ENCODE measurements around the gene TSPEAR.
"Not testable (repeated sequence)": the region's sequence is repeated elsewhere in the genome, so short reads cannot be mapped to it uniquely, and the experiment has no call there.

DNA sequence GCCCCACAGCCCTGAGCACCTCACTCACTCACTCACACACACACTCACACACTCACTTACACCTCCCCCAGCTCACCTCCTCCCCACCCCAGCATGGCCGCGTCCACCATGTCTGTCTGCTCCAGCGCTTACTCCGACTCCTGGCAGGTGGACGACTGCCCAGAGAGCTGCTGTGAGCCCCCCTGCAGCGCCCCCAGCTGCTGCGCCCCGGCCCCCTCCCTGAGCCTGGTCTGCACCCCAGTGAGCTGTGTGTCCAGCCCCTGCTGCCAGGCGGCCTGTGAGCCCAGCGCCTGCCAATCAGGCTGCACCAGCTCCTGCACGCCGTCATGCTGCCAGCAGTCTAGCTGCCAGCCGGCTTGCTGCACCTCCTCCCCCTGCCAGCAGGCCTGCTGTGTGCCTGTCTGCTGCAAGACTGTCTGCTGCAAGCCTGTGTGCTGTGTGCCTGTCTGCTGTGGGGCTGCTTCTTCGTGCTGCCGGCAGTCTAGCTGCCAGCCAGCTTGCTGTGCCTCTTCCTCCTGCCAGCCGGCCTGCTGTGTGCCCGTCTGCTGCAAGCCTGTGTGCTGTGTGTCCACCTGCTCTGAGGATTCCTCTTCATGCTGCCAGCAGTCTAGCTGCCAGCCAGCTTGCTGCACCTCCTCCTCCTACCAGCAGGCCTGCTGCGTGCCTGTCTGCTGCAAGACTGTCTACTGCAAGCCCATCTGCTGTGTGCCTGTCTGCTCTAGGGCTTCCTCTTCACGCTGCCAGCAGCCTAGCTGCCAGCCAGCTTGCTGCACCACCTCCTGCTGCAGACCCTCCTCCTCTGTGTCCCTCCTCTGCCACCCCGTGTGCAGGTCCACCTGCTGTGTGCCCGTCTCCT is 64.8 kb downstream of the TSPEAR start, which contains the start of gene KRTAP10-11:
- TF ChIP-seq, protein P1, sequence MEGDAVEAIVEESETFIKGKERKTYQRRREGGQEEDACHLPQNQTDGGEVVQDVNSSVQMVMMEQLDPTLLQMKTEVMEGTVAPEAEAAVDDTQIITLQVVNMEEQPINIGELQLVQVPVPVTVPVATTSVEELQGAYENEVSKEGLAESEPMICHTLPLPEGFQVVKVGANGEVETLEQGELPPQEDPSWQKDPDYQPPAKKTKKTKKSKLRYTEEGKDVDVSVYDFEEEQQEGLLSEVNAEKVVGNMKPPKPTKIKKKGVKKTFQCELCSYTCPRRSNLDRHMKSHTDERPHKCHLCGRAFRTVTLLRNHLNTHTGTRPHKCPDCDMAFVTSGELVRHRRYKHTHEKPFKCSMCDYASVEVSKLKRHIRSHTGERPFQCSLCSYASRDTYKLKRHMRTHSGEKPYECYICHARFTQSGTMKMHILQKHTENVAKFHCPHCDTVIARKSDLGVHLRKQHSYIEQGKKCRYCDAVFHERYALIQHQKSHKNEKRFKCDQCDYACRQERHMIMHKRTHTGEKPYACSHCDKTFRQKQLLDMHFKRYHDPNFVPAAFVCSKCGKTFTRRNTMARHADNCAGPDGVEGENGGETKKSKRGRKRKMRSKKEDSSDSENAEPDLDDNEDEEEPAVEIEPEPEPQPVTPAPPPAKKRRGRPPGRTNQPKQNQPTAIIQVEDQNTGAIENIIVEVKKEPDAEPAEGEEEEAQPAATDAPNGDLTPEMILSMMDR (IDR thresholded peaks at IDR 0.05) = not testable (repeated sequence)
- TF ChIP-seq POLR2A (IDR thresholded peaks at IDR 0.05) = not testable (repeated sequence)

Measured in thyroid gland (tissue), 4 donors.